ENCODE measurements around the gene PICK1. TPM values are rescaled to one million over a fixed set of nuclear protein-coding genes. Genes with fewer than 3 reads are reported as not detected.

PICK1 gene
- total and polyA plus RNA-seq, 2 donors from 2014 or later = 28.4 to 43.4 TPM

- DNase-seq (peak; percentile 49 to 80 (median 63)), FAIRE-seq (no peak)
- Histone ChIP-seq H3K9me3 (ENCODE audit: control insufficient read depth in 2 of 3, insufficient read depth in 1 of 3, low read length in 3 of 3) (no peaks in the 10 kb centered on the region), H3K36me3 (ENCODE audit: control insufficient read depth in 2 of 3, insufficient read depth in 3 of 3, low read length in 3 of 3) (no peaks in the 10 kb centered on the region), H3K9ac (ENCODE audit: low read length in 3 of 3) (no peak overlapping the region), H3K27me3 (ENCODE audit: control insufficient read depth, insufficient read depth, low read length) (peaks cover 3% of the 10 kb centered on the region), H3K27ac (ENCODE audit: low read depth in 2 of 2, low read length in 2 of 2) (no peak overlapping the region), H3K4me3 (ENCODE audit: low read length in 3 of 3) (peak overlapping the region in 1 of 3 donors; percentile 35), H3K4me1 (ENCODE audit: control insufficient read depth in 2 of 3, insufficient read depth in 2 of 3, low read depth in 1 of 3, low read length in 3 of 3) (peaks cover 0 to 8% (median 0%) of the 10 kb centered on the region in 3 donors)
- intact Hi-C loops (cut with DNase I) = no loop called here
- TF ChIP-seq CTCF (IDR thresholded peaks at IDR 0.05; ENCODE audit: borderline replicate concordance, extremely low read depth, insufficient read depth) = no peak
Observed at GRCh38 chr22:38080850-38081635, 23.8 kb downstream of the PICK1 start.

- no peak overlapping the region for H3K27ac ChIP-seq (ENCODE audit: low read depth in 2 of 2, low read length in 2 of 2)
- H3K4me3 ChIP-seq (ENCODE audit: low read length in 3 of 3) = no peak overlapping the region
- H3K9ac ChIP-seq (ENCODE audit: low read length in 3 of 3) = no peak overlapping the region
Observed at GRCh38 chr22:38081636-38081940, 24.4 kb downstream of the PICK1 start.

DNA sequence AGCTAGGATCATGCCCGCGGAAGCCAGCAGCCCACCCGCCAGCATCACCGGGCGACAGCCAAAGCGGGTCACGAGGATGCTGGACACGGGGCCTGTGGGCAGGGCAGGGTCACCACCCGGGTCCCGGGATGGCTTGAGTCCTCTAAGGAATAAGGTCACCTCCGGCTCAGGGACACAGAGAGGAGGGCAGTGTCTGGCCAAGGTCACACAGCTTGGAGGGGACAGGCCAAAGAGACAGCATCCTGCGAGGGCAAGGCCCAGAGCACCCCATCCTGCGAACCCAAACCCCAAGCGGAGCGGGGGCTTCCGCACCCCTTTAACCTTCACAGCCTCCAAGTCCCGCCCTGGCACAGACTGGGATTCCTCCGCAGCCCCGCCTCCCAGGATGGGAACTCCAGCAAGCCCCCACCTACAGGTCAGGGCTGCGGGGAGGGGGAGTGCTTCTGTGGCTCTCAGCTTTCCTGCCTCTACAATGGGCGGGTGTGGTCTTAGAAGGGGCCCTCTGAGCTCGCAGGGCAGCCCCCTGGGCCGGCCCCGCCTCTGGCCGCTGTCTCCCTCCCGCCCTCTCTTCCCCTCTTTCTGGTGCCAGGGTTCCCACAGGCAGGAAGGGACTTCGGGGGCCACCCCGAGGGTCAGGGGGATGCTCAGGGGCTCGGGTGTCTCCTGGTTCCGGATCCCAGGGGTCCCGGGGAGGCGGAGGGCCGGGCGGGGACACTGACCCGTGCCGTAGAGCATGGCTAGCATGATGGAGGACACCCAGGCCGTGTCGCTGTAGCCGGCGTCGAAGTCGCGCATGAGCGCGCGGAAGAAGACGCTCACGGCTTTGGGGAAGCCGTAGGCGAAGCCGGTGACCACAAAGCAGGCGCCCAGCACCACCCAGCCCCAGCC is 25.0 kb downstream of the PICK1 start:
- no peak overlapping the region for H3K9ac ChIP-seq (ENCODE audit: low read length in 3 of 3)
- DNase-seq = peak in 2 of 5 donors; percentile 66 to 78
- H3K36me3 ChIP-seq (ENCODE audit: control insufficient read depth in 2 of 3, insufficient read depth in 3 of 3, low read length in 3 of 3) = no peaks in the 10 kb centered on the region
- H3K27me3 ChIP-seq (ENCODE audit: control insufficient read depth, insufficient read depth, low read length) = peaks cover 3% of the 10 kb centered on the region
- no peak for FAIRE-seq
- H3K4me1 ChIP-seq (ENCODE audit: control insufficient read depth in 2 of 3, insufficient read depth in 2 of 3, low read depth in 1 of 3, low read length in 3 of 3) = peaks cover 0 to 8% (median 0%) of the 10 kb centered on the region in 3 donors
- no peak overlapping the region for H3K27ac ChIP-seq (ENCODE audit: low read depth in 2 of 2, low read length in 2 of 2)
- no peak for TF ChIP-seq CTCF (IDR thresholded peaks at IDR 0.05; ENCODE audit: borderline replicate concordance, extremely low read depth, insufficient read depth)
- intact Hi-C loops (cut with DNase I) = no loop called here
- no peaks in the 10 kb centered on the region for H3K9me3 ChIP-seq (ENCODE audit: control insufficient read depth in 2 of 3, insufficient read depth in 1 of 3, low read length in 3 of 3)
- H3K4me3 ChIP-seq (ENCODE audit: low read length in 3 of 3) = no peak overlapping the region

More at GRCh38 chr22:38081636-38081940, 24.4 kb downstream of the PICK1 start:
- FAIRE-seq = no peak
- intact Hi-C loops (cut with DNase I) = no loop called here
- Histone ChIP-seq H3K4me1 (ENCODE audit: control insufficient read depth in 2 of 3, insufficient read depth in 2 of 3, low read depth in 1 of 3, low read length in 3 of 3) (peaks cover 0 to 8% (median 0%) of the 10 kb centered on the region in 3 donors), H3K36me3 (ENCODE audit: control insufficient read depth in 2 of 3, insufficient read depth in 3 of 3, low read length in 3 of 3) (no peaks in the 10 kb centered on the region), H3K27me3 (ENCODE audit: control insufficient read depth, insufficient read depth, low read length) (peaks cover 3% of the 10 kb centered on the region), H3K9me3 (ENCODE audit: control insufficient read depth in 2 of 3, insufficient read depth in 1 of 3, low read length in 3 of 3) (no peaks in the 10 kb centered on the region)
- no peak for DNase-seq
- no peak for TF ChIP-seq CTCF (IDR thresholded peaks at IDR 0.05; ENCODE audit: borderline replicate concordance, extremely low read depth, insufficient read depth)
